ENCODE results near the gene SBF2. TPM values are rescaled to one million over a fixed set of nuclear protein-coding genes. Genes with fewer than 3 reads are reported as not detected.

The SBF2 gene
- total RNA-seq, 2 donors from 2014 or later: 13.4 to 28.8 TPM

GRCh38 chr11:9827708-9828107, 466.3 kb downstream of the SBF2 start:
- H3K36me3 Mint-ChIP-seq (ENCODE audit: insufficient read depth in 2 of 2): peaks cover 0 to 2% of the 10 kb centered on the region in 2 donors
- H3K4me3 Mint-ChIP-seq: no peak overlapping the region
- DNase-seq (no peak), ATAC-seq (replicated peaks in 1 of 2) (no peak)
- peaks cover 35% of the 10 kb centered on the region for H3K4me1 Mint-ChIP-seq (ENCODE audit: low read depth)
- no peak overlapping the region for H3K27ac Mint-ChIP-seq
- H3K27me3 Mint-ChIP-seq (ENCODE audit: low read depth): no peaks in the 10 kb centered on the region
- H3K9me3 Mint-ChIP-seq: no peaks in the 10 kb centered on the region

DNA sequence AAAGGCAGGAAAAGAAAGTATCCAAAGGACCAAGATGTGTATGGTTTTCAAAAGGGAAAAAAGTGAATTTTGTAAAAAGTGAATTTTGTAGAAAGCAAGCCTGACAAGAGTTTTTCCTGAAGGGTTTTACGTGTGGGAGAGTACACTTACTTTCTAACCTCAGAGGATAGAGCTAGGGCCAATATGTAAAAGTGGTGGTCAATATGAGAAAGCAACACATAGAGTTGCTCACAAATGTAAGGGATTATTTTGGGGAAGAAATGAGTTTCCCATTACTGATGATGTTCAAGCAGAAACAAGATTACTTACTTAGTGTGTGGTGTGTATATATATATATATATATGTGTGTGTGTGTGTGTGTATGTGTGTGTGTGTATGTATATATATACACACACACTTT, 467.6 kb downstream of the SBF2 start:
- H3K4me3 Mint-ChIP-seq: no peak overlapping the region
- H3K27me3 Mint-ChIP-seq (ENCODE audit: low read depth): no peaks in the 10 kb centered on the region
- H3K9me3 Mint-ChIP-seq: no peaks in the 10 kb centered on the region
- no peak overlapping the region for H3K27ac Mint-ChIP-seq
- no peak for DNase-seq
- peak; percentile 46 to 63 for ATAC-seq (replicated peaks in 1 of 2)
- H3K36me3 Mint-ChIP-seq (ENCODE audit: insufficient read depth in 2 of 2): peaks cover 0 to 2% of the 10 kb centered on the region in 2 donors
- peaks cover 35% of the 10 kb centered on the region for H3K4me1 Mint-ChIP-seq (ENCODE audit: low read depth)

DNA sequence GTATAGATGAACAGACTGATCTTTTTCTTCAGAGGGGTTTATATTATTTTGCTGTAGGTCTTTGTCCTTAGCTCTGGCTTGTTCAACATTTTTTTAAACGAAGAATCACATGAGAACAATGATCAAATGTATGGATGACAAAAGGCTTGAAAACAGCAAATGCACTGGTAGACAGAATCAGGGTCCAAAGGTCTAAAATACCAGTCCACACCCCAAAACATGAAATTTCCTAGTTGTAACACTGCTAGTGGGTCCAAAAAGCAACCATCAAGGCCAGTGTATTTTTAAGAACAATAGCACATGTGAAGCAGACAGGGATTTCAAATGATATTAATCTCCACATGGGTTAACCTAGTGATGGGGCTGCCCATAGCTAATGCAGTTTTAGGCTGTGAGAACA, 468.1 kb downstream of the SBF2 start:
- peaks cover 0 to 2% of the 10 kb centered on the region in 2 donors for H3K36me3 Mint-ChIP-seq (ENCODE audit: insufficient read depth in 2 of 2)
- ATAC-seq (replicated peaks in 1 of 2): no peak

GRCh38 chr11:9825315-9825714, 468.7 kb downstream of the SBF2 start:
- DNase-seq (no peak), ATAC-seq (replicated peaks in 1 of 2) (peak in 1 of 2 donors; percentile 51)
- Mint-ChIP-seq H3K27ac (no peak overlapping the region), H3K4me1 (ENCODE audit: low read depth) (peaks cover 35% of the 10 kb centered on the region), H3K27me3 (ENCODE audit: low read depth) (no peaks in the 10 kb centered on the region), H3K4me3 (peak overlapping the region in 1 of 2 donors; percentile 4), H3K9me3 (no peaks in the 10 kb centered on the region), H3K36me3 (ENCODE audit: insufficient read depth in 2 of 2) (peaks cover 0 to 2% of the 10 kb centered on the region in 2 donors)

More for the DNA sequence above, 468.1 kb downstream of the SBF2 start:
- no peaks in the 10 kb centered on the region for H3K27me3 Mint-ChIP-seq (ENCODE audit: low read depth)
- H3K4me3 Mint-ChIP-seq: no peak overlapping the region
- no peak for DNase-seq
- no peaks in the 10 kb centered on the region for H3K9me3 Mint-ChIP-seq
- H3K4me1 Mint-ChIP-seq (ENCODE audit: low read depth): peaks cover 35% of the 10 kb centered on the region
- no peak overlapping the region for H3K27ac Mint-ChIP-seq

- no peaks in the 10 kb centered on the region for H3K27me3 Mint-ChIP-seq (ENCODE audit: low read depth)
- H3K36me3 Mint-ChIP-seq (ENCODE audit: insufficient read depth in 2 of 2): peaks cover 0 to 2% of the 10 kb centered on the region in 2 donors
- H3K4me3 Mint-ChIP-seq: no peak overlapping the region
- H3K27ac Mint-ChIP-seq: peak overlapping the region; percentile 81
- DNase-seq: no peak
- no peaks in the 10 kb centered on the region for H3K9me3 Mint-ChIP-seq
- no peak for ATAC-seq (replicated peaks in 1 of 2)
- peaks cover 35% of the 10 kb centered on the region for H3K4me1 Mint-ChIP-seq (ENCODE audit: low read depth)
Observed at GRCh38 chr11:9823887-9824385, 470.1 kb downstream of the SBF2 start.

- ATAC-seq (replicated peaks in 1 of 2): no peak
- DNase-seq: no peak
- no peaks in the 10 kb centered on the region for H3K27me3 Mint-ChIP-seq (ENCODE audit: low read depth)
- peaks cover 0 to 2% of the 10 kb centered on the region in 2 donors for H3K36me3 Mint-ChIP-seq (ENCODE audit: insufficient read depth in 2 of 2)
- no peaks in the 10 kb centered on the region for H3K9me3 Mint-ChIP-seq
- H3K4me3 Mint-ChIP-seq: no peak overlapping the region
- H3K27ac Mint-ChIP-seq: peak overlapping the region; percentile 35
- peaks cover 35% of the 10 kb centered on the region for H3K4me1 Mint-ChIP-seq (ENCODE audit: low read depth)
Observed at GRCh38 chr11:9823439-9823838, 470.6 kb downstream of the SBF2 start.

- Mint-ChIP-seq H3K9me3 (no peaks in the 10 kb centered on the region), H3K27ac (no peak overlapping the region), H3K4me3 (no peak overlapping the region), H3K27me3 (ENCODE audit: low read depth) (no peaks in the 10 kb centered on the region), H3K36me3 (ENCODE audit: insufficient read depth in 2 of 2) (peaks cover 0 to 2% of the 10 kb centered on the region in 2 donors), H3K4me1 (ENCODE audit: low read depth) (peaks cover 28% of the 10 kb centered on the region)
- DNase-seq (no peak), ATAC-seq (replicated peaks in 1 of 2) (no peak)
Observed at GRCh38 chr11:9821008-9821752, 472.8 kb downstream of the SBF2 start.

DNA sequence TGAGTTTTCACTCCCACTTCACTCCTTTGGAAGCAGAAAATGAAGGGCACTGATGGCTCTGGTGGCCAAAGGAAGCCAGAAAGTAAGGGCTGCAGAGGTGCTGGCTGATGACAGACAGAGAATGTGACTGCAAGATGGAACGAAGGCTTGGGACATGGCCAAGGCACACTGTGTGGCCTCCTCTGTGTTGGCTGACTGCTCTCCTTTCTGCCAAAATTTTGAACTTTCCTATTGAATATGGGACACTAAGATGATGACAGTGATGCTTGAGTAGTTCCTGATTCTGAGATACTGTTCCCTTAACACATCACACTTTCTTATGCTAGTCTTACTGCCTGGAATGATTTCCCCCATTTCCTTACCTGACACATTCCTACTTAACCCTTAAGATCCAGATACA, 473.8 kb downstream of the SBF2 start:
- Mint-ChIP-seq H3K36me3 (ENCODE audit: insufficient read depth in 2 of 2) (peaks cover 0 to 2% of the 10 kb centered on the region in 2 donors), H3K4me3 (no peak overlapping the region), H3K27me3 (ENCODE audit: low read depth) (no peaks in the 10 kb centered on the region), H3K9me3 (no peaks in the 10 kb centered on the region), H3K4me1 (ENCODE audit: low read depth) (peaks cover 19% of the 10 kb centered on the region), H3K27ac (no peak overlapping the region)
- ATAC-seq (replicated peaks in 1 of 2) (no peak), DNase-seq (no peak)

DNA sequence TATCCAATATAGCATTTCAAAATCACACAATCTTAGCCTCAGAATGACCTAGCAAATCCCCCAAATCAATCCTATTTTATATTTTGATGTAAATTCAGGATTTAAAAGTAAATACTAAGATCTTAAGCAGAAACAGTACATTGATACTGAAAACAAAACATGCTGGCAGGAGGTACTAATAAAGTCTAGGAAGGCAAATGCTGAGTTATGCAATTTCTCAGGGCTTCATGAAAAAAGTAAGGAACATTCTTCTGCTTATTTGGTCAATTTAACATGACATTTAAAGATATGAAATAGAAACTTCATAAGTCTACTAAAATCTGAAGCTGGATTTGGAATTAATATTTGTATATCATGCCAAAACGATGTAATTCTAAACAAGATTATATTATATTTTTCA, 476.8 kb downstream of the SBF2 start:
- Mint-ChIP-seq H3K4me1 (ENCODE audit: low read depth) (no peaks in the 10 kb centered on the region), H3K4me3 (no peak overlapping the region), H3K27me3 (ENCODE audit: low read depth) (no peaks in the 10 kb centered on the region), H3K9me3 (peaks cover 0 to 3% of the 10 kb centered on the region in 2 donors), H3K36me3 (ENCODE audit: insufficient read depth in 2 of 2) (no peaks in the 10 kb centered on the region), H3K27ac (no peak overlapping the region)
- DNase-seq: no peak
- no peak for ATAC-seq (replicated peaks in 1 of 2)

DNA sequence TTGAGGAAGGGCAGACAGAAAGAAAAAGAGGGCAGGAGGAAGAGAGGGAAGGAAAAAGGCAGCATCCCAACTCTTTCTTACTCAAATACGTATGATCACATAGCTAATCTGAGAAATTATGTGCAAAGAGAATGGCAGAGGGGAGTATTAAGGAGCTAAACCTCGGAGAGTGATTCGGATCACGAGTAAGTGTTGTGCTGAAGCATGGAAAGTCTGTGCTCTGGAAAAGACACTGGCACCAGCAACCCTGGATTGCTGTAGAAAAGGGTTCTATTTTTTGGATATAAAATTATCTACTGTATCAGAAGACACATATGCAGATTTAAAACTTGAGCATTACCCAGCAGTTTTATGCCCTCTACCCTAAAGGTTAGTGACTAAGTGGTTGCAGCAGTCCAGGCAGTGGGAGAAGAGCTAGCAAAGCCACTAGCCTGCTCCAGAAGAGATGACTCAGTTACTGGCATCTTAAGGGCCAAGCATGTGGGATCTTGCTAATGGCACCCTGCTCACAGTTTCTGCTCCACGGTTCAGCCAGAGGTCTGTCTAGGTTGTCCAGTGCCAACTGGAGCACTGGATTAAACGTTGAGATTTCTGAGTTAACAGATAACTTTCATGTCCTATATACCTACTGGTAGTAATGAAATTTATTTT, 478.4 kb downstream of the SBF2 start:
- Mint-ChIP-seq H3K4me3 (no peak overlapping the region), H3K4me1 (ENCODE audit: low read depth) (no peaks in the 10 kb centered on the region), H3K27me3 (ENCODE audit: low read depth) (no peaks in the 10 kb centered on the region), H3K9me3 (peaks cover 0 to 3% of the 10 kb centered on the region in 2 donors), H3K36me3 (ENCODE audit: insufficient read depth in 2 of 2) (peaks cover 0 to 3% of the 10 kb centered on the region in 2 donors), H3K27ac (no peak overlapping the region)
- ATAC-seq (replicated peaks in 1 of 2): no peak
- no peak for DNase-seq

DNA sequence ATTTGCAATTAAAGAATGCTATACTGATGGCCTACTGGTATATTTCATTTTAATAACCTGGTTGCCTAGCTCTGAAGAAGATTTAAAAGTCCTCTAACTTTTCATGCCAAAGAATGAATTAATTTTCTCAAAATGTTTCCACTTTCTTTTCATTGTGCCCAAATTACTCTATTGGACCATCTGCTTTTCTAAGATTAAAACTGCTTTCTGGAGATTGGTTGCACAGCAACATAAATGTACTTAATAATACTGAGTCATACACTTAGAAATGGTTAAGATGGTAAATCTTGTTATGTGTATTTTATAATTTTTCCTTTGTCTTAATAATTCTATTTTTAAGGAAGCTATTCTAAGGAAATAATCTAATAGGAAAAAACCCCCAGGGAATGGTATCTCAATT, 479.9 kb downstream of the SBF2 start:
- no peaks in the 10 kb centered on the region for H3K4me1 Mint-ChIP-seq (ENCODE audit: low read depth)
- H3K9me3 Mint-ChIP-seq: peaks cover 0 to 3% of the 10 kb centered on the region in 2 donors
- no peak for ATAC-seq (replicated peaks in 1 of 2)
- no peak overlapping the region for H3K27ac Mint-ChIP-seq
- H3K27me3 Mint-ChIP-seq (ENCODE audit: low read depth): no peaks in the 10 kb centered on the region
- H3K4me3 Mint-ChIP-seq: no peak overlapping the region
- DNase-seq: no peak
- H3K36me3 Mint-ChIP-seq (ENCODE audit: insufficient read depth in 2 of 2): peaks cover 0 to 3% of the 10 kb centered on the region in 2 donors

GRCh38 chr11:9808943-9809342, 485.1 kb downstream of the SBF2 start:
- H3K27ac Mint-ChIP-seq: no peak overlapping the region
- peaks cover 0 to 3% of the 10 kb centered on the region in 2 donors for H3K9me3 Mint-ChIP-seq
- H3K4me3 Mint-ChIP-seq: no peak overlapping the region
- H3K36me3 Mint-ChIP-seq (ENCODE audit: insufficient read depth in 2 of 2): peaks cover 3 to 5% of the 10 kb centered on the region in 2 donors
- DNase-seq (no peak), ATAC-seq (replicated peaks in 1 of 2) (no peak)
- peaks cover 1% of the 10 kb centered on the region for H3K4me1 Mint-ChIP-seq (ENCODE audit: low read depth)
- H3K27me3 Mint-ChIP-seq (ENCODE audit: low read depth): no peaks in the 10 kb centered on the region

DNA sequence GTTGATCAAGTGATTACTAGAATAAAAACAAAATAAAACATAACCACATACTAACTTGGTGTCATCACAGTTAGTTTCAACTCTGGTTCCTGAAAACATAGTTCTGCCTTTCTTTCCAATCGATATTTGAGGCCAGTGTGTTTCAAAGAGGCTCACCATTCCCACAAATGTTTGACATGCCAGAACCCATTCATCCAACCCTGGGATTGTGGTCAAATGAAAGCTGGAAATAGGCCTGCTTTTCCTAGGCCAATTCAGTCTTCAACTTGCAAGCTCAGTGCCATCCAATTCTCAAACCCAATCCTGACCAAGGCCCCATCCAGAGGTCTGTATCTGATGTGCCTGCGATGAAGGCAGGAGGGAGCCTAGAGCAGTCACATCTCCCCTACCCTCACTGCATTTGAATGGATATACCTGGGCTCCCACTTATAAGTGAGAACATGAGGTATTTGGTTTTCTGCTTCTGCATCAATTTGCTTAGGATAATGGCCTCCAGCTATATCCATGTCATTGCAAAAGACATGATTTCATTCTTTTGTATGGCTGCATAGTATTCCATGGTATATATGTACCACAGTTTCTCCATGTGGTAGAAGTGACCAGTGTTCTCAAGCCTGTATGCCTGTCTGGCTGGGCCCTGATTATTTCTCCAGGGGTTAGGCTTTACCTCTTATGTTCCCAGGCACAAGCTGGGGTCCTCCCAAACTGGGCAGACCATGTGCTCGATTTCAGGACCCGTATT, 486.9 kb downstream of the SBF2 start:
- no peak for DNase-seq
- Mint-ChIP-seq H3K9me3 (no peaks in the 10 kb centered on the region), H3K36me3 (ENCODE audit: insufficient read depth in 2 of 2) (peaks cover 3 to 5% of the 10 kb centered on the region in 2 donors), H3K27me3 (ENCODE audit: low read depth) (no peaks in the 10 kb centered on the region), H3K4me1 (ENCODE audit: low read depth) (peaks cover 12% of the 10 kb centered on the region), H3K4me3 (no peak overlapping the region), H3K27ac (no peak overlapping the region)
- ATAC-seq (replicated peaks in 1 of 2): no peak
